GM12878 (cell line): ENCODE measurements around the gene PLPPR2.

ENCODE experiments used
- CHD4 ChIP-seq: fragments of 200-600 bp; sonication (generic); IDR thresholded peaks from 2 replicates; pipeline ENCODE4 v1.6.1; 2016; ENCODE audit warnings: mild to moderate bottlenecking
- CTCF ChIP-seq, 3 experiments: IDR thresholded peaks in 2 of 3; conservative IDR thresholded peaks in 1 of 3; 2 replicates each; pipeline ENCODE4 v1.5.1; 2011; ENCODE audit warnings: low read depth in 3 of 3, low read length in 3 of 3, mild to moderate bottlenecking in 3 of 3, control low read depth in 2 of 3, moderate library complexity in 2 of 3, inconsistent platforms in 1 of 3, mixed read lengths in 1 of 3; ENCODE audit not compliant: control insufficient read depth in 2 of 3, insufficient read depth in 1 of 3; ENCODE audit errors: extremely low read depth in 1 of 3
- EGR1 ChIP-seq, 2 experiments: IDR thresholded peaks; 1 replicate in 1 of 2; 2 replicates in 1 of 2; pipeline ENCODE4 v1.6.1; 2011 to 2012; ENCODE audit warnings: low read depth in 2 of 2, low read length in 2 of 2, borderline replicate concordance in 1 of 2, mild to moderate bottlenecking in 1 of 2, moderate library complexity in 1 of 2
- EP300 ChIP-seq, 2 experiments: fragments of 150-350 bp in 1 of 2; IDR thresholded peaks; 2 replicates each; pipeline ENCODE4 v1.6.1; 2011 to 2012; ENCODE audit warnings: low read depth in 2 of 2, low read length in 2 of 2, borderline replicate concordance in 1 of 2, improper control_type of control experiment in 1 of 2, inconsistent platforms in 1 of 2; ENCODE audit not compliant: control insufficient read depth in 1 of 2
- EZH2 ChIP-seq: IDR thresholded peaks from 2 replicates; pipeline ENCODE4 v1.6.1; 2012; ENCODE audit warnings: low read depth, mild to moderate bottlenecking, control low read depth, inconsistent platforms, low read length, borderline replicate concordance; ENCODE audit not compliant: control insufficient read depth
- FOS ChIP-seq: IDR thresholded peaks from 3 replicates; pipeline ENCODE4 v1.6.1; 2011; ENCODE audit warnings: borderline replicate concordance; ENCODE audit not compliant: insufficient read length; ENCODE audit errors: extremely low read depth
- MYB ChIP-seq: fragments of 150-350 bp; IDR thresholded peaks from 2 replicates; pipeline ENCODE4 v1.6.1; 2014; ENCODE audit warnings: mild to moderate bottlenecking, low read depth, low read length, borderline replicate concordance
- PAX5 ChIP-seq: IDR thresholded peaks from 2 replicates; pipeline ENCODE4 v1.6.1; 2011; ENCODE audit warnings: low read depth, low read length, borderline replicate concordance
- TCF12 ChIP-seq: IDR thresholded peaks from 2 replicates; pipeline ENCODE4 v1.6.1; 2011; ENCODE audit warnings: low read depth, mild to moderate bottlenecking, low read length
- USF1 ChIP-seq: IDR thresholded peaks from 2 replicates; pipeline ENCODE4 v1.6.1; 2011; ENCODE audit warnings: borderline replicate concordance, low read depth, mild to moderate bottlenecking, moderate library complexity, mixed read lengths, low read length; ENCODE audit not compliant: insufficient read depth; ENCODE audit errors: extremely low read length
- ZZZ3 ChIP-seq: IDR thresholded peaks from 2 replicates; pipeline ENCODE4 v1.6.1; 2011; ENCODE audit warnings: low read depth; ENCODE audit not compliant: control insufficient read depth, insufficient read length

DNA sequence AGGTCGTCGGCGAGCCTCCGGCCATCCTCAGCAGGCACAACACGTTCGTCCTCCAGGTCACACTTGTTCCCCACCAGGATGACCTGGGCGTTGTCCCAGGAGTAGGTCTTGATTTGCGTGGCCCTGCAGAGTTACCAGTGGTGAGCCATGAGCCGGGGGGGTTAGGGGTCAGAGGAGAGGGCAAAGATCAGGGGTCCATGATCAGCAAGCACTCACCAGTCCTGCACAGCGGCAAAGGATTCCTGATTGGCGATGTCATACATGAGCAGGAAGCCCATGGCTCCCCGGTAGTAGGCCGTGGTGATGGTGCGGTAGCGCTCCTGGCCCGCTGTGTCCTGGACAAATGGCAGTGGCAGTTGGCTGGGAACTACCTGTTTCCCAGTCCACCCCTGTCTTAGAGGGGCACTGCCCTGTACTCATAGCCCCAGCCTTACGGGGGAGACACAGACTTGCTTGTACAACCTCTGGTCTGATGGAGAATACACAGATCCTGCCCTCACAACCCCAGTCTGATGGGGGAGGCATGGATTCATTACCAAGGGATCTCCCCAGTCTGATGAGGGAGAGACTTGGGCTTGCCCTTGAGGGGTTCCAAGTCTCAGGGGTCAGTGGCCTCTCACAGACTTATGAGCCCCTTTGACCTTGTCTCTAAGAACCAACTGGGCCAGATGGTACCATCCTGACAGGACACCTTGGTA is 19.6 kb upstream of the PLPPR2 start:
- TF ChIP-seq FOS (no peak), CTCF (IDR thresholded peaks at IDR 0.05 in 2 of 3, conservative IDR thresholded peaks at IDR 0.05 in 1 of 3; ENCODE audit: control insufficient read depth in 2 of 3, extremely low read depth in 1 of 3, insufficient read depth in 1 of 3, low read depth in 3 of 3, low read length in 3 of 3) (no peak), EP300 (IDR thresholded peaks at IDR 0.05; ENCODE audit: borderline replicate concordance in 1 of 2, control insufficient read depth in 1 of 2, low read depth in 2 of 2, low read length in 2 of 2) (no peak), USF1 (no peak), TCF12 (no peak), CHD4 (no peak), EGR1 (IDR thresholded peaks at IDR 0.05; ENCODE audit: borderline replicate concordance in 1 of 2, low read depth in 2 of 2, low read length in 2 of 2) (no peak), MYB (no peak), ZZZ3 (no peak), EZH2 (no peak), PAX5 (no peak)
